LHCN-M2 (cell line): ENCODE measurements around the gene BRDT. TPM values are rescaled to one million over a fixed set of nuclear protein-coding genes. Genes with fewer than 3 reads are reported as not detected.

Experiments
- DNase-seq: peaks from one replicate; pipeline ENCODE4 v3.0.0-alpha.2; 2012; ENCODE audit warnings: low read depth
- polyA plus RNA-seq: library from polyadenylated mRNA; unstranded; fragments of >200 nt; gene quantifications from one replicate; pipeline ENCODE4 v1.2.1, GENCODE V29; 2012; ENCODE audit warnings: missing spikeins
- total RNA-seq: library from RNA; depleted of rRNA; stranded (reverse); fragments of >200 nt; gene quantifications from 2 replicates; pipeline ENCODE4 v1.2.3, GENCODE V29; 2014; rRNA removed

BRDT gene
- total RNA-seq = not detected in 2 replicates
- not detected for polyA plus RNA-seq

GRCh38 chr1:91949356-91949699, at the start of gene BRDT:
Gene BRDT (plus strand): TSS chr1:91949401. CDS start chr1:91962755, 13,354 bp downstream.
- DNase-seq = no peak

- peak; percentile 88 for DNase-seq
Measured at GRCh38 chr1:91900562-91900961, 48.6 kb upstream of the BRDT start.

GRCh38 chr1:91901231-91901630, 48.0 kb upstream of the BRDT start:
- DNase-seq = no peak

GRCh38 chr1:91912266-91912665, 36.9 kb upstream of the BRDT start:
- DNase-seq = no peak

- no peak for DNase-seq
Measured at GRCh38 chr1:91913018-91913417, 36.2 kb upstream of the BRDT start.

GRCh38 chr1:91916046-91916445, 33.2 kb upstream of the BRDT start:
- DNase-seq = no peak

- no peak for DNase-seq
Measured at GRCh38 chr1:91916811-91917460, 32.3 kb upstream of the BRDT start.

GRCh38 chr1:91919962-91920361, 29.2 kb upstream of the BRDT start:
- DNase-seq = no peak

GRCh38 chr1:91924146-91924545, 25.1 kb upstream of the BRDT start:
- peak; percentile 76 for DNase-seq

GRCh38 chr1:91925644-91926435, 23.4 kb upstream of the BRDT start:
- DNase-seq = no peak

- DNase-seq = no peak
Measured at GRCh38 chr1:91928026-91928425, 21.2 kb upstream of the BRDT start.

- DNase-seq = peak; percentile 5
Measured at GRCh38 chr1:91929250-91929649, 20.0 kb upstream of the BRDT start.

- no peak for DNase-seq
Measured at GRCh38 chr1:91937613-91938012, 11.6 kb upstream of the BRDT start.

- DNase-seq = no peak
Measured at GRCh38 chr1:91940496-91940895, 8.7 kb upstream of the BRDT start.

GRCh38 chr1:91944087-91944486, 5.1 kb upstream of the BRDT start:
- DNase-seq = no peak

GRCh38 chr1:91948097-91948496, 1.1 kb upstream of the BRDT start:
- no peak for DNase-seq

GRCh38 chr1:91948501-91949355, 473 bp upstream of the BRDT start:
- DNase-seq = no peak

GRCh38 chr1:91952187-91952586, 3.0 kb downstream of the BRDT start:
- no peak for DNase-seq

- no peak for DNase-seq
Measured at GRCh38 chr1:91958926-91959325, 9.7 kb downstream of the BRDT start.

- DNase-seq = no peak
Measured at GRCh38 chr1:91968334-91968733, 19.1 kb downstream of the BRDT start.

- DNase-seq = no peak
Measured at GRCh38 chr1:91979383-91979782, 30.2 kb downstream of the BRDT start.

- no peak for DNase-seq
Measured at GRCh38 chr1:91980663-91981062, 31.5 kb downstream of the BRDT start.
